Large intestine (tissue), 3 donors: ENCODE measurements around the gene EYS. TPM values are rescaled to one million over a fixed set of nuclear protein-coding genes. Genes with fewer than 3 reads are reported as not detected.

Source experiments
- DNase-seq, 2 donors: peaks; one replicate each; pipeline versions ENCODE4 v3.0.0 to v3.0.0-alpha.2; 2013
- H3K27ac ChIP-seq: one replicate; pipeline ENCODE4 v1.5.1; 2013; ENCODE audit warnings: low read length
- H3K27me3 ChIP-seq: 2 replicates; pipeline ENCODE4 v1.6.1; 2013; ENCODE audit warnings: low read length; ENCODE audit not compliant: control insufficient read depth, insufficient read depth
- H3K36me3 ChIP-seq: 2 replicates; pipeline ENCODE4 v1.6.1; 2013; ENCODE audit warnings: low read length; ENCODE audit not compliant: control insufficient read depth, insufficient read depth
- H3K4me1 ChIP-seq: one replicate; pipeline ENCODE4 v1.6.1; 2013; ENCODE audit warnings: low read length; ENCODE audit not compliant: control insufficient read depth, insufficient read depth
- H3K4me3 ChIP-seq: one replicate; pipeline ENCODE4 v1.5.1; 2013; ENCODE audit warnings: low read length
- H3K9me3 ChIP-seq: one replicate; pipeline ENCODE4 v1.6.1; 2013; ENCODE audit warnings: mild to moderate bottlenecking, low read depth, low read length, moderate library complexity; ENCODE audit not compliant: control insufficient read depth
- WGBS: methylation state at CpG from one replicate; pipeline ENCODE4 v1.1.5; 2013; ENCODE audit warnings: low lambda C conversion rate; ENCODE audit not compliant: insufficient coverage; 5-methylcytosine and 5-hydroxymethylcytosine counted together
- polyA plus RNA-seq: library from polyadenylated mRNA; unstranded; fragments of 120-200 nt; gene quantifications from one replicate; pipeline ENCODE4 v1.2.1, GENCODE V29; 2013

The EYS gene
- polyA plus RNA-seq, 1 donor = 0.76 TPM

GRCh38 chr6:64197246-64197645, 1509.8 kb downstream of the EYS start:
- Histone ChIP-seq H3K36me3 (no peaks in the 10 kb centered on the region), H3K27ac (no peak overlapping the region), H3K4me3 (no peak overlapping the region), H3K27me3 (no peaks in the 10 kb centered on the region), H3K9me3 (no peaks in the 10 kb centered on the region), H3K4me1 (no peaks in the 10 kb centered on the region)
- DNase-seq = no peak
- WGBS = no CpG with 5 or more reads among the region's 1 CpG

GRCh38 chr6:64186592-64186991, 1520.4 kb downstream of the EYS start:
- Histone ChIP-seq H3K4me3 (no peak overlapping the region), H3K4me1 (no peaks in the 10 kb centered on the region), H3K27ac (no peak overlapping the region), H3K9me3 (no peaks in the 10 kb centered on the region), H3K36me3 (no peaks in the 10 kb centered on the region), H3K27me3 (no peaks in the 10 kb centered on the region)
- WGBS = 91% methylated on average over 4 of the region's 8 CpGs
- no peak for DNase-seq

- Histone ChIP-seq H3K4me3 (no peak overlapping the region), H3K27me3 (no peaks in the 10 kb centered on the region), H3K9me3 (no peaks in the 10 kb centered on the region), H3K4me1 (no peaks in the 10 kb centered on the region), H3K27ac (no peak overlapping the region), H3K36me3 (no peaks in the 10 kb centered on the region)
- WGBS = 90% methylated on average over 2 of the region's 5 CpGs
- DNase-seq = no peak
Observed at GRCh38 chr6:64185621-64186020, 1521.4 kb downstream of the EYS start.

GRCh38 chr6:64175296-64175695, 1531.7 kb downstream of the EYS start:
- H3K27ac ChIP-seq = no peak overlapping the region
- no peak for DNase-seq
- no peaks in the 10 kb centered on the region for H3K36me3 ChIP-seq
- no CpG with 5 or more reads among the region's 5 CpGs for WGBS
- no peaks in the 10 kb centered on the region for H3K9me3 ChIP-seq
- no peaks in the 10 kb centered on the region for H3K27me3 ChIP-seq
- no peak overlapping the region for H3K4me3 ChIP-seq
- no peaks in the 10 kb centered on the region for H3K4me1 ChIP-seq

GRCh38 chr6:64170316-64170715, 1536.7 kb downstream of the EYS start:
- Histone ChIP-seq H3K4me3 (no peak overlapping the region), H3K9me3 (no peaks in the 10 kb centered on the region), H3K27ac (no peak overlapping the region), H3K36me3 (no peaks in the 10 kb centered on the region), H3K27me3 (no peaks in the 10 kb centered on the region), H3K4me1 (no peaks in the 10 kb centered on the region)
- DNase-seq = no peak
- WGBS = no CpG with 5 or more reads among the region's 3 CpGs

- H3K9me3 ChIP-seq = no peaks in the 10 kb centered on the region
- H3K4me1 ChIP-seq = no peaks in the 10 kb centered on the region
- H3K36me3 ChIP-seq = no peaks in the 10 kb centered on the region
- H3K27ac ChIP-seq = no peak overlapping the region
- DNase-seq = no peak
- 86% methylated on average over 1 of the region's 1 CpG for WGBS
- H3K4me3 ChIP-seq = no peak overlapping the region
- H3K27me3 ChIP-seq = no peaks in the 10 kb centered on the region
Observed at GRCh38 chr6:64160486-64160885, 1546.5 kb downstream of the EYS start.

GRCh38 chr6:64155063-64155462, 1552.0 kb downstream of the EYS start:
- Histone ChIP-seq H3K4me3 (no peak overlapping the region), H3K27ac (no peak overlapping the region), H3K4me1 (no peaks in the 10 kb centered on the region), H3K9me3 (no peaks in the 10 kb centered on the region), H3K36me3 (no peaks in the 10 kb centered on the region), H3K27me3 (no peaks in the 10 kb centered on the region)
- no peak for DNase-seq
- no CpG with 5 or more reads among the region's 2 CpGs for WGBS

GRCh38 chr6:64146876-64147275, 1560.2 kb downstream of the EYS start:
- no peaks in the 10 kb centered on the region for H3K9me3 ChIP-seq
- H3K36me3 ChIP-seq = no peaks in the 10 kb centered on the region
- H3K27ac ChIP-seq = peak overlapping the region; percentile 16
- DNase-seq = peak; percentile 65 to 75
- H3K27me3 ChIP-seq = no peaks in the 10 kb centered on the region
- no peak overlapping the region for H3K4me3 ChIP-seq
- H3K4me1 ChIP-seq = peaks cover 21% of the 10 kb centered on the region
- WGBS = 33% methylated on average over 1 of the region's 2 CpGs

GRCh38 chr6:64146094-64146493, 1560.9 kb downstream of the EYS start:
- Histone ChIP-seq H3K27me3 (no peaks in the 10 kb centered on the region), H3K27ac (no peak overlapping the region), H3K4me3 (no peak overlapping the region), H3K4me1 (peaks cover 21% of the 10 kb centered on the region), H3K9me3 (no peaks in the 10 kb centered on the region), H3K36me3 (no peaks in the 10 kb centered on the region)
- no peak for DNase-seq
- WGBS = no CpG with 5 or more reads among the region's 1 CpG

- no peak overlapping the region for H3K27ac ChIP-seq
- peaks cover 21% of the 10 kb centered on the region for H3K4me1 ChIP-seq
- H3K36me3 ChIP-seq = no peaks in the 10 kb centered on the region
- no peaks in the 10 kb centered on the region for H3K9me3 ChIP-seq
- no peak for DNase-seq
- 95% methylated on average over 2 of the region's 2 CpGs for WGBS
- H3K4me3 ChIP-seq = no peak overlapping the region
- H3K27me3 ChIP-seq = no peaks in the 10 kb centered on the region
Observed at GRCh38 chr6:64145658-64146057, 1561.4 kb downstream of the EYS start.

- Histone ChIP-seq H3K27ac (peak overlapping the region; percentile 37), H3K4me1 (peaks cover 21% of the 10 kb centered on the region), H3K27me3 (no peaks in the 10 kb centered on the region), H3K9me3 (no peaks in the 10 kb centered on the region), H3K4me3 (no peak overlapping the region), H3K36me3 (no peaks in the 10 kb centered on the region)
- peak; percentile 35 to 64 for DNase-seq
- WGBS = 17% methylated on average over 1 of the region's 2 CpGs
Observed at GRCh38 chr6:64143101-64143500, 1563.9 kb downstream of the EYS start.
